Measurements from ENCODE around the gene CACNA2D2. TPM values are rescaled to one million over a fixed set of nuclear protein-coding genes. Genes with fewer than 3 reads are reported as not detected.

Gene CACNA2D2
- total RNA-seq, 1 experiment from 2014 or later, result not detected

- H3K9ac ChIP-seq (ENCODE audit: low read length), result no peak overlapping the region
- no peak overlapping the region for H3K4me3 ChIP-seq (ENCODE audit: low read length)
- no peaks in the 10 kb centered on the region for H3K27me3 ChIP-seq (ENCODE audit: low read length)
- H3K4me1 ChIP-seq (ENCODE audit: low read length), result peaks cover 3% of the 10 kb centered on the region; the same call in 1 of the 2 replicates
- H3K79me2 ChIP-seq (ENCODE audit: low read length), result no peaks in the 10 kb centered on the region
- H3K9me2 ChIP-seq (replicated peaks; ENCODE audit: insufficient read depth, low read length), result no peaks in the 10 kb centered on the region
- no peaks in the 10 kb centered on the region for H3K9me3 ChIP-seq (ENCODE audit: low read length)
- no peak overlapping the region for H3K27ac ChIP-seq (ENCODE audit: low read length)
- H4K20me1 ChIP-seq (ENCODE audit: insufficient read depth, low read depth, low read length), result no peaks in the 10 kb centered on the region
- no peak overlapping the region for H3K4me2 ChIP-seq (ENCODE audit: low read depth, low read length, poor library complexity, severe bottlenecking)
- no peaks in the 10 kb centered on the region for H3K36me3 ChIP-seq (ENCODE audit: insufficient read depth, low read length)
- DNase-seq, result no peak
- no peak overlapping the region for H2AFZ ChIP-seq (ENCODE audit: low read length)
Measured at GRCh38 chr3:50410608-50411139, 92.8 kb downstream of the CACNA2D2 start.

GRCh38 chr3:50410185-50410584, 93.2 kb downstream of the CACNA2D2 start:
- no peaks in the 10 kb centered on the region for H3K27me3 ChIP-seq (ENCODE audit: low read length)
- H4K20me1 ChIP-seq (ENCODE audit: insufficient read depth, low read depth, low read length), result 0 out of 2 replicates have a peak, but pooled peaks cover 4% of the 10 kb centered on the region
- H3K27ac ChIP-seq (ENCODE audit: low read length), result no peak overlapping the region

GRCh38 chr3:50408443-50408944, 94.9 kb downstream of the CACNA2D2 start:
- Histone ChIP-seq H3K27ac (ENCODE audit: low read length) (no peak overlapping the region), H3K27me3 (ENCODE audit: low read length) (no peaks in the 10 kb centered on the region), H3K4me1 (ENCODE audit: low read length) (peaks cover 3% of the 10 kb centered on the region; the same call in 1 of the 2 replicates), H3K79me2 (ENCODE audit: low read length) (no peaks in the 10 kb centered on the region), H3K9me2 (replicated peaks; ENCODE audit: insufficient read depth, low read length) (no peaks in the 10 kb centered on the region), H3K9ac (ENCODE audit: low read length) (no peak overlapping the region), H3K4me3 (ENCODE audit: low read length) (no peak overlapping the region), H2AFZ (ENCODE audit: low read length) (no peak overlapping the region), H3K36me3 (ENCODE audit: insufficient read depth, low read length) (no peaks in the 10 kb centered on the region), H3K9me3 (ENCODE audit: low read length) (no peaks in the 10 kb centered on the region), H3K4me2 (ENCODE audit: low read depth, low read length, poor library complexity, severe bottlenecking) (no peak overlapping the region), H4K20me1 (ENCODE audit: insufficient read depth, low read depth, low read length) (0 out of 2 replicates have a peak, but pooled peaks cover 4% of the 10 kb centered on the region)
- no peak for DNase-seq

More at GRCh38 chr3:50410185-50410584, 93.2 kb downstream of the CACNA2D2 start:
- no peaks in the 10 kb centered on the region for H3K9me3 ChIP-seq (ENCODE audit: low read length)
- H3K36me3 ChIP-seq (ENCODE audit: insufficient read depth, low read length), result no peaks in the 10 kb centered on the region
- DNase-seq, result no peak
- H3K4me3 ChIP-seq (ENCODE audit: low read length), result no peak overlapping the region
- H3K4me1 ChIP-seq (ENCODE audit: low read length), result peaks cover 3% of the 10 kb centered on the region; the same call in 1 of the 2 replicates
- H3K4me2 ChIP-seq (ENCODE audit: low read depth, low read length, poor library complexity, severe bottlenecking), result no peak overlapping the region
- no peak overlapping the region for H2AFZ ChIP-seq (ENCODE audit: low read length)
- no peaks in the 10 kb centered on the region for H3K79me2 ChIP-seq (ENCODE audit: low read length)
- no peaks in the 10 kb centered on the region for H3K9me2 ChIP-seq (replicated peaks; ENCODE audit: insufficient read depth, low read length)
- no peak overlapping the region for H3K9ac ChIP-seq (ENCODE audit: low read length)

GRCh38 chr3:50406487-50406886, 96.9 kb downstream of the CACNA2D2 start:
- no peak overlapping the region for H3K9ac ChIP-seq (ENCODE audit: low read length)
- H2AFZ ChIP-seq (ENCODE audit: low read length), result no peak overlapping the region
- no peaks in the 10 kb centered on the region for H3K27me3 ChIP-seq (ENCODE audit: low read length)
- H3K9me3 ChIP-seq (ENCODE audit: low read length), result no peaks in the 10 kb centered on the region
- H3K4me2 ChIP-seq (ENCODE audit: low read depth, low read length, poor library complexity, severe bottlenecking), result no peak overlapping the region
- 0 out of 2 replicates have a peak, but pooled peaks cover 4% of the 10 kb centered on the region for H4K20me1 ChIP-seq (ENCODE audit: insufficient read depth, low read depth, low read length)
- H3K4me3 ChIP-seq (ENCODE audit: low read length), result no peak overlapping the region
- no peaks in the 10 kb centered on the region for H3K79me2 ChIP-seq (ENCODE audit: low read length)
- H3K4me1 ChIP-seq (ENCODE audit: low read length), result peaks cover 3% of the 10 kb centered on the region; the same call in 1 of the 2 replicates
- DNase-seq, result no peak
- no peaks in the 10 kb centered on the region for H3K9me2 ChIP-seq (replicated peaks; ENCODE audit: insufficient read depth, low read length)
- no peaks in the 10 kb centered on the region for H3K36me3 ChIP-seq (ENCODE audit: insufficient read depth, low read length)
- no peak overlapping the region for H3K27ac ChIP-seq (ENCODE audit: low read length)

- no peak overlapping the region for H3K27ac ChIP-seq (ENCODE audit: low read length)
- H4K20me1 ChIP-seq (ENCODE audit: insufficient read depth, low read depth, low read length), result 0 out of 2 replicates have a peak, but pooled peaks cover 4% of the 10 kb centered on the region
- no peak overlapping the region for H2AFZ ChIP-seq (ENCODE audit: low read length)
- no peak overlapping the region for H3K4me2 ChIP-seq (ENCODE audit: low read depth, low read length, poor library complexity, severe bottlenecking)
- H3K9ac ChIP-seq (ENCODE audit: low read length), result no peak overlapping the region
- peak; percentile 83 for DNase-seq
- H3K27me3 ChIP-seq (ENCODE audit: low read length), result no peaks in the 10 kb centered on the region
- H3K4me3 ChIP-seq (ENCODE audit: low read length), result no peak overlapping the region
- H3K9me2 ChIP-seq (replicated peaks; ENCODE audit: insufficient read depth, low read length), result no peaks in the 10 kb centered on the region
- no peaks in the 10 kb centered on the region for H3K36me3 ChIP-seq (ENCODE audit: insufficient read depth, low read length)
- peaks cover 3% of the 10 kb centered on the region; the same call in 1 of the 2 replicates for H3K4me1 ChIP-seq (ENCODE audit: low read length)
- no peaks in the 10 kb centered on the region for H3K79me2 ChIP-seq (ENCODE audit: low read length)
- no peaks in the 10 kb centered on the region for H3K9me3 ChIP-seq (ENCODE audit: low read length)
Measured at GRCh38 chr3:50405249-50405648, 98.2 kb downstream of the CACNA2D2 start.

- Histone ChIP-seq H3K79me2 (ENCODE audit: low read length) (no peaks in the 10 kb centered on the region), H3K27ac (ENCODE audit: low read length) (no peak overlapping the region), H2AFZ (ENCODE audit: low read length) (no peak overlapping the region), H3K4me3 (ENCODE audit: low read length) (no peak overlapping the region), H3K9ac (ENCODE audit: low read length) (no peak overlapping the region), H3K27me3 (ENCODE audit: low read length) (no peaks in the 10 kb centered on the region), H3K9me3 (ENCODE audit: low read length) (no peaks in the 10 kb centered on the region), H3K9me2 (replicated peaks; ENCODE audit: insufficient read depth, low read length) (no peaks in the 10 kb centered on the region), H4K20me1 (ENCODE audit: insufficient read depth, low read depth, low read length) (0 out of 2 replicates have a peak, but pooled peaks cover 4% of the 10 kb centered on the region), H3K36me3 (ENCODE audit: insufficient read depth, low read length) (no peaks in the 10 kb centered on the region), H3K4me2 (ENCODE audit: low read depth, low read length, poor library complexity, severe bottlenecking) (no peak overlapping the region), H3K4me1 (ENCODE audit: low read length) (peaks cover 3% of the 10 kb centered on the region; the same call in 1 of the 2 replicates)
- no peak for DNase-seq
Measured at GRCh38 chr3:50401978-50402595, 101.3 kb downstream of the CACNA2D2 start.

- no peaks in the 10 kb centered on the region for H3K79me2 ChIP-seq (ENCODE audit: low read length)
- H3K9ac ChIP-seq (ENCODE audit: low read length), result no peak overlapping the region
- H3K27ac ChIP-seq (ENCODE audit: low read length), result no peak overlapping the region
- H3K9me3 ChIP-seq (ENCODE audit: low read length), result no peaks in the 10 kb centered on the region
- no peak overlapping the region for H2AFZ ChIP-seq (ENCODE audit: low read length)
- no peak overlapping the region for H3K4me2 ChIP-seq (ENCODE audit: low read depth, low read length, poor library complexity, severe bottlenecking)
- H3K36me3 ChIP-seq (ENCODE audit: insufficient read depth, low read length), result no peaks in the 10 kb centered on the region
- DNase-seq, result no peak
- no peaks in the 10 kb centered on the region for H3K4me1 ChIP-seq (ENCODE audit: low read length)
- H3K9me2 ChIP-seq (replicated peaks; ENCODE audit: insufficient read depth, low read length), result no peaks in the 10 kb centered on the region
- H4K20me1 ChIP-seq (ENCODE audit: insufficient read depth, low read depth, low read length), result no peaks in the 10 kb centered on the region
- no peaks in the 10 kb centered on the region for H3K27me3 ChIP-seq (ENCODE audit: low read length)
- H3K4me3 ChIP-seq (ENCODE audit: low read length), result no peak overlapping the region
Measured at GRCh38 chr3:50396502-50396901, 106.9 kb downstream of the CACNA2D2 start.

- Histone ChIP-seq H3K79me2 (ENCODE audit: low read length) (no peaks in the 10 kb centered on the region), H2AFZ (ENCODE audit: low read length) (no peak overlapping the region), H3K9ac (ENCODE audit: low read length) (no peak overlapping the region), H3K9me3 (ENCODE audit: low read length) (no peaks in the 10 kb centered on the region), H3K36me3 (ENCODE audit: insufficient read depth, low read length) (no peaks in the 10 kb centered on the region), H3K4me1 (ENCODE audit: low read length) (no peaks in the 10 kb centered on the region), H3K27ac (ENCODE audit: low read length) (no peak overlapping the region), H4K20me1 (ENCODE audit: insufficient read depth, low read depth, low read length) (no peaks in the 10 kb centered on the region), H3K27me3 (ENCODE audit: low read length) (no peaks in the 10 kb centered on the region), H3K4me2 (ENCODE audit: low read depth, low read length, poor library complexity, severe bottlenecking) (no peak overlapping the region), H3K4me3 (ENCODE audit: low read length) (no peak overlapping the region), H3K9me2 (replicated peaks; ENCODE audit: insufficient read depth, low read length) (no peaks in the 10 kb centered on the region)
- no peak for DNase-seq
Measured at GRCh38 chr3:50395070-50395860, 108.2 kb downstream of the CACNA2D2 start.

All from Karpas-422 (cell line).